Mucosa of gallbladder (tissue), 1 donor: Measurements from ENCODE around the gene MBIP. TPM values are rescaled to one million over a fixed set of nuclear protein-coding genes. Genes with fewer than 3 reads are reported as not detected.
A peak's percentile ranks its signal among the peaks of the same experiment; 100 is the strongest.
"Not testable (repeated sequence)": the region's sequence is repeated elsewhere in the genome, so short reads cannot be mapped to it uniquely, and the experiment has no call there.

ENCODE experiments used
- DNase-seq: peaks from one replicate; pipeline ENCODE4 v3.0.0-alpha.2; 2020; ENCODE audit warnings: low spot score
- total RNA-seq: library from RNA; stranded (reverse); gene quantifications from one replicate; pipeline ENCODE4 v1.2.1, GENCODE V29; 2021
- donor health status: DM: no; HTN: no; CAD: no.

MBIP gene
- total RNA-seq: 15.5 TPM

DNA sequence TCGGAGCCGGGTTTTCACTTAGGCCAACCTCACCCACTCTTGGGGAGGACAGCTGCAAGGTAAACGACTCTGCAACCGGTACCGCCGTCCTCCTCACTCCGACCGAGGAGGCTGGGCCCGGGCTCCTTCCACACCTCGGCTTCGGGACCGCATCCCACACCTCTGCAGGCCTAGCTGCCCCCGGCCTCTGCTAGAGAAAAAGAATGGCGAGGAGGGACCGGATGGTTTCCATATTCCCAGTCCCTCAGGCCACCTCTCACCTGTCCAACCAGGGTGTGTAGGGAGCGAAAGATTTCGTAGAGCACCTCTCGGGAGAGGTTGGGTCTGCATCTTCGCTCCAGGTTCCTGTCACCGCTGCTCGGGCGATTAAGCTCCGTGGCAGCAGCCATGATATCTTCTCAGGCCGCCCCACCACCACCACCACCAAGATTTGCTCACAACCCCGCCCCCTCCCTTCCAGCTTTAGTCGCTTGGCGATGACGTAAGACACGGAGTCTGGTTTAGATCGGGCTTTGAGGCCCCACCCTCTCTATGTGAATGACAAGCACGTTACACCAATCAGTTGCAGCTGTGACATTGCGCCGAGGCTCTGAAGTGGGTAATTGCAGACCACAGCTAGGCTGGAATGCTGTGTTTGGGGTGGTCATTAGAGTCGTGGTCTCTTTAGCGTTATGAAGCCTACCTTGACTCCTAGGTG is at the start of gene MBIP:
MBIP (minus strand) TSS at position 438 of the 697 bp plus-strand sequence; CDS start at position 389, 49 bp downstream.
- DNase-seq: peak; percentile 94

DNA sequence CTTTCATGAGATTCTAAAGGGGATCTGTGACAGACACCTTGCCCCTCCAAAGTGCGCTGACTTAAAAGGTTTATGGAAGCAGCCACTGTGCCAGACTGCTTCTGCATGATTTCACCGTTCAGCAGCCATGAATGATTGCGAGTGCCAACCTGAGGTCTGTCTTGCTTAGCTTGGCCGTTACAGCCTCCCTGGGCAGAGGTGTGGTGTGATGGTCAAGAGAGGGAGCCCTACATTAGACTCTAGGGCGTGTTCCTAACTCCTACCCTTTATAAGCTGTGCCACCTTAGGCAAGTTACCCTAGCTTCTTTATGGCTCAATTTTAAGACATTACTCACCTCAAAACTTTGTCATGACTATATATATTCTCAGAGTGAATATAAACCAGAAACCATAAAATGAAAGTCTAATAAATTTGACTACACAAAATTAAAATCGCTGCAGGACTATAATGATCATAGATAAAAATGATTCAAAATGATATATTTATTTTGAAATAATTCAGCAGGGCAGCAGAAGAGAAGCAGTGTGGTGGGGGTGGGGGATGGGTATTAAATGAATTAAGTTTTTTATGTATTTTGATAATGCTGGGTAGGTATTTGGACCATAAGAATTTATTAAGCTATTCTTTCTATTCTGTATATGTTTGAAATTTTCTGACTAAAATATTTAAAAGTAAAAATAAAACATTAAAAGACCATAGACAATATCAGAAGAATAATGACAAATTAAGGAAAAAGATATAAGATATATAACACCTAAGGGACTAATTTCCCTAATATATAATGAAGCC is 47.7 kb upstream of the MBIP start:
- DNase-seq: no peak

DNA sequence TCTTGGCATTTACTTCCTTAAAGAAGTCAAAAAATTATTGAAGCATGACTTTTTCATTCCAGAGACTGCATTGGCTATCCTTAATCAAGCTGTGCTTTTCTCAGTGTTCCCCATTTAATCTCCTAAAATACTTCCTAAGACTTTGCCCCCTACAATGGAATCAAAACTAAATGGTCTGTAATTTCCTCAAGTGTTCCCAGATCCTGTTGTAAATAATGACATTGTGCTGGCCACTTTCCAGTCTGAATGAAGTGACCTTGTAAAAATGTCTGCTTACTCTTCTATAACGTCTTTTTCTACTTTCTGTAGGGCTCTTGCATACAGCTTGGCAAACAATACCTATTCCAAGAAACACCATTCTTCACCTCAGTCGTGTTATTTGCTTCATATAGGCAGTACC is 45.3 kb upstream of the MBIP start:
- DNase-seq: no peak

GRCh38 chr14:36363704-36364103 is 43.3 kb upstream of the MBIP start:
- DNase-seq: no peak

GRCh38 chr14:36362648-36363047 is 42.2 kb upstream of the MBIP start:
- no peak for DNase-seq

GRCh38 chr14:36361210-36361853 is 40.9 kb upstream of the MBIP start:
- DNase-seq: no peak

DNA sequence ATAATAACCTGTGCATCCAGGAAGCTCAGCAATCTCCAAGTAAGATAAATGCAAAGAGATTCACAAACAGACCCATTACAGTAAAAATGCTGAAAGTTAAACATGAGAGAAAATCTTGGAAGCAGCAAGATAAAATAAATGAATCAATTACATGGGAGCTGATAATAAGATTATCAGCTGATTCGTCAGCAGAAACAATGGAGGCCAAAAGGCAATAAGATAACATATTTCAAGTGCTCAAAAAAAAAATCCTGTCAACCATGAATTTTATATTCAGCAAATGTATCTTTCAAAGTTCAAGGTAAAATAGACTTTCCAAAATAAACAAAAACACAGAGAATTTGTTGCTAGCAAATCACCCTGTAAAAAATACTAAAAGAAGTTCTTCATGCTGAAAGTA is 36.4 kb upstream of the MBIP start:
- DNase-seq: no peak

DNA sequence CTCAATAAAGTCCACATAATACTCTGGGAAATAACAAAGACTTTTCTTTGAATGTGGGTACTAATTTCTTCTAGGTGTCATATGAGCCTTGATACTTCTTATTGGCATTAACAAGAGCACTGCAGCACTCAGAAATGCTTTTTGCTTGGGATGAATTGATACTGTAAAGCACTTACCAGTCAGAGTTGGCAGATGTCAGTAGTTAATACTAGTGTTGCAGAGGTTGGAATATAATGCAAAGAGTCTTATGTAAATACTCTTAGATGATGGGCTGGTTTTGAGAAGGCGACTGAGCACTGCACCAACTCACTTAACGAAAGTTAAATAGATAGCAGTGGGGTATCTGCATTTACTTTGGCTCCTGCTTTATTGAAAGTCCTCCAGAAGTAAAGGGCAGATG is 25.6 kb upstream of the MBIP start:
- DNase-seq: no peak

DNA sequence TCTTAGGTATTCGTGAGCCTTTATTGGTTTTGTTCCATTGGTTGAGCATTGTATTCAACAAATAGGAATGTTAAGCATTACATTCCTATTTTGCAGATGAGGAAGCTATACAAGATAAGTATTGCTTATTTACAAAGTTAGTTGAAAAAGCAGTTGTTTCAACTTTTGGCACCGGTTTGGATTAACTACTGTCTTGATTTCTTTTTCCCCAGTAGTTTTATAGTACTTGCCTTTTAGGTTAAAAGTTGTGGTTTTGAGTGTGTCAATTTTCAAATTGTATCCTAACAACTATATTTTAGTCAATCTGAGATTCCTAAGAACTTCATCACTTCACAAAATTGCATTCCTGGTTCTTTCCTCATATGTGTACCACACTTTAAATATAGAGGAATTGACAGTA is 23.8 kb upstream of the MBIP start:
- DNase-seq: no peak

- not testable (repeated sequence) for DNase-seq
These were observed 21.4 kb upstream of the MBIP start for GRCh38 chr14:36341811-36342210.

GRCh38 chr14:36340276-36340890 is 19.9 kb upstream of the MBIP start:
- no peak for DNase-seq

GRCh38 chr14:36339816-36340215 is 19.4 kb upstream of the MBIP start:
- no peak for DNase-seq

DNA sequence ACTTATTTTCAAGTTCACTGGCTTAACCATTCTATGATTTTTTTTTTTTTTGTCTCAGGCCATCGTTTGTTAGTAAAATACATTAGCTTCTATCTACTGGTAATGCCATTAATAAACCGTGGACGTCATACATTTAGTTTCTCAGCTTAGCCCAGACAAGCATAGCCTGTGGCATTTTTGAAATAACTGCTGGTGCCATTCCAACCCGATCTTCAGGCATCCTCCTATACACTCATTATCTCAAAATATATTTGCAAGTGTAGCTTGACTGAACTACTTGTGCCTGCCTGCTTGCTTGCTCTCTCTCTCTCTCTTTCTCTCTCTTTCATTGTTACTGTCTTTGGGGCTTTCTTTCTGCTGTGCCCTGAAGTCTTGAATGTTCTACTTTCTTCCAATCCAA is 12.7 kb upstream of the MBIP start:
- DNase-seq: no peak

GRCh38 chr14:36327573-36327972 is 7.1 kb upstream of the MBIP start:
- DNase-seq: not testable (repeated sequence)

GRCh38 chr14:36325853-36326252 is 5.4 kb upstream of the MBIP start:
- DNase-seq: no peak

DNA sequence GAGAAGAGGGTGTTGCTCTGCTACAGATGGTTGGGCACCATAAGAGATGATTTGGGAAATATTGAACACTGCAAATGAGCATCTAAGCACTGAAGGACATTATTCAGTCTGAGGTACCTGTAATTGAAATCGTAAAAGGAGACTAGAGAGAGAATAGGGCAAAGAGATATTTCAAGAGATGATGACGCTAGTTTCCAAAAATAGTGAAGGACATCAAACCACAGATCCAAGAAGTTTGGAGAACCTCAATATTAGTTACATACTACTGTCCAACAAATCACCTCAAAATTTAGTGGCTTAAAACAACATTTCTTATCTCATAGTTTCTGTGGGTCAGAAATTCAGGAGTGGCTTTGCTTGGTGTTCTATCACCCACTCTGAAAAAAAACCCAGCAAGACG is 4.5 kb upstream of the MBIP start:
- no peak for DNase-seq

DNA sequence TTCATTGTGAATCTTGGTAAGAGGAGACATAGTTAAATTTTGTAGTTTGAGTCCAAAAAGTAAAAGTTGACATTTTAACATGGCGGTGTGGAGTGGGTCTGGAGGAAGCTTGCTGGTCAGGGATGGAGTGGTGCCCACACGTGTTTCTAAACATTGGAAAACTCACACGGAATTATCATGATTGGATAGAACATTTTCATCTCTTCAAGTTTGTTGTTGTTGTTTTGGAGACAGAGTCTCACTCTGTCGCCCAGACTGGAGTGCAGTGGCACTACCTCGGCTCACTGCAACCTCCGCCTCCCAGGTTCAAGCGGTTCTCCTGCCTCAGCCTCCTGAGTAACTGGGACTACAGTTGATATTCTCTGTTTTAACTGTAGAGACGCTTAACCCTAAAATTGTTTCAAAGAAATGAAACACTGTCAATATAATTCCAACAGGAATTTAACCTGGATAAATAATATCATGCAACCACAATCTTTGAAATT is 502 bp upstream of the MBIP start:
- DNase-seq: no peak

- DNase-seq: no peak
These were observed 588 bp downstream of the MBIP start for GRCh38 chr14:36319899-36320199.

GRCh38 chr14:36317650-36318049 is 2.8 kb downstream of the MBIP start:
- no peak for DNase-seq

- no peak for DNase-seq
These were observed 4.3 kb downstream of the MBIP start for GRCh38 chr14:36316131-36316530.

DNA sequence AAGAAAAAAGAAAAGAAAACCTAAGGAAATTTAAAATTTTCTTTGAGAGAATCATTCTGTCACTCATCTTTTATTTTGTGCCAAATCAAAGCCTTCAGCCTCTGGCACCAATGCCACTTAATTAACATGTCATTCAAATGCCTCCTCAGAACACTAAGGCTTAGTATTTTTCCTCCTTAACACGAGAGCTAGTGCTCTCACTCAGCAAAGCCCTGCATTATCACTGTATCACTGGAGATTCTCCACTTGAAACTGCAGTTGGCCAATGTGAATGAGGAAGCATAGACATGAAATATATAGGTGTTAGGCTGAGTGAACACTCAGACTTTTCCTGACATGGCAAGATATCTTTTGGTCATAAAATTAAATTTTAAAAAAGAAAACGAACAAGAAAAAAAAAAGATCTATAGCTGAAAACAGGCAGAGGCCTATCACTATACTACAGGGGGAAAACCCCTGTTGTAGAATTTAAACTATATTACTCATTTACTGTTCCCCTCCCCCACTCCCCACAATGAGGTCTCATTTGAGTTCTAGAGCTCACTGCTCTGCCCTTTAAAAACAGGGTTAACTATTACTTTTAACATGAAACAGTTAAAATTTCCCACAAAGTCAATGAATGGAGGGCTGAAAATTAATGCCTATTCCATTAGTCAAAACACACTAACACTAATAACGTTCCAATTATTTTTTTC is 5.1 kb downstream of the MBIP start:
- no peak for DNase-seq

DNA sequence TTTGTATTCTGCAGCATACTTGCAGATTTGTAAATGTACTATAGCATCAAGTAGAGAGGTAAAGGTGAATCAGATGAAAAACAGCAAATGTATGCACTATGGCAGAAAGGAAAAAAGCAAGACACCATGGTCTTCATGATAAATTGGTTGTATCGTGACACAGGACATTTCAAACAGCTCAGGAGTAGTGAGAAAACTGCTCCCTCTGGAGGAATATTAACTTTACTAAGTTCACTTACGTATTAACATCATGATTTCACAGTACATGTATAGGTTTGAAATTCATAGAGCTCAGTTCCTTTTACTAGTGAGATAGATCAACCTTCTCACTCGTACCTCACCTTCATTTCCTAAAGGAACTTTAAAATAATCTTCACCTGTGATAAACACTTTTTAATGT is 6.5 kb downstream of the MBIP start:
- no peak for DNase-seq
